HG02884 (cell line): ENCODE measurements around the gene ATP1B2.
"Not testable (repeated sequence)": the region's sequence is repeated elsewhere in the genome, so short reads cannot be mapped to it uniquely, and the experiment has no call there.

Source experiments
- ATAC-seq: cut with Tn5 transposase; IDR thresholded peaks from one replicate; pipeline ENCODE4 v1.9.1; 2021; ENCODE audit warnings: mild to moderate bottlenecking, moderate library complexity; ENCODE audit not compliant: unreplicated experiment

Gene ATP1B2

GRCh38 chr17:7633093-7633492 lies 17.6 kb upstream of the ATP1B2 start:
- ATAC-seq: no peak

GRCh38 chr17:7634384-7634783 lies 16.3 kb upstream of the ATP1B2 start:
- no peak for ATAC-seq

- no peak for ATAC-seq
These were observed 14.6 kb upstream of the ATP1B2 start for GRCh38 chr17:7636163-7636562.

- ATAC-seq: no peak
These were observed 9.9 kb upstream of the ATP1B2 start for GRCh38 chr17:7640783-7641182.

- ATAC-seq: not testable (repeated sequence)
These were observed 9.1 kb upstream of the ATP1B2 start for GRCh38 chr17:7641635-7642034.

- ATAC-seq: no peak
These were observed 6.0 kb upstream of the ATP1B2 start for GRCh38 chr17:7644775-7645174.

- no peak for ATAC-seq
These were observed 4.3 kb upstream of the ATP1B2 start for GRCh38 chr17:7646457-7646856.

GRCh38 chr17:7647018-7647417 lies 3.7 kb upstream of the ATP1B2 start:
- no peak for ATAC-seq

- no peak for ATAC-seq
These were observed 455 bp downstream of the ATP1B2 start for GRCh38 chr17:7651097-7651664.

- ATAC-seq: no peak
These were observed 1.1 kb downstream of the ATP1B2 start for GRCh38 chr17:7651665-7652387.

- no peak for ATAC-seq
These were observed 1.9 kb downstream of the ATP1B2 start for GRCh38 chr17:7652388-7653356.

GRCh38 chr17:7654832-7655540 lies 4.3 kb downstream of the ATP1B2 start:
- ATAC-seq: no peak

- no peak for ATAC-seq
These were observed 4.8 kb downstream of the ATP1B2 start for GRCh38 chr17:7655541-7655840.

- no peak for ATAC-seq
These were observed 6.4 kb downstream of the ATP1B2 start for GRCh38 chr17:7656958-7657609.

GRCh38 chr17:7667656-7668406 lies 17.1 kb downstream of the ATP1B2 start:
- ATAC-seq: no peak

- no peak for ATAC-seq
These were observed 17.8 kb downstream of the ATP1B2 start for GRCh38 chr17:7668482-7668881.

GRCh38 chr17:7673239-7673638 lies 22.5 kb downstream of the ATP1B2 start:
- ATAC-seq: no peak

- ATAC-seq: no peak
These were observed 24.2 kb downstream of the ATP1B2 start for GRCh38 chr17:7674934-7675333.

- ATAC-seq: no peak
These were observed 25.8 kb downstream of the ATP1B2 start for GRCh38 chr17:7676533-7676932.
